IMR-90 (cell line): Measurements from ENCODE around the gene RNU6-9. TPM values are rescaled to one million over a fixed set of nuclear protein-coding genes. Genes with fewer than 3 reads are reported as not detected.

Source experiments
- ATAC-seq: fragments of 200-7000 bp; cut with Tn5 transposase; 2 replicates; pipeline ENCODE4 v1.9.1; 2020; ENCODE audit warnings: low read depth, mild to moderate bottlenecking, moderate library complexity
- BruUV-seq: library from RNA; stranded (reverse); fragments of 400-500 nt; replicated peaks from 2 replicates; lab custom pipeline; 2021; lab: Mats Ljungman, UMichigan
- CTCF ChIA-PET: fragments of 300-600 bp; formaldehyde crosslinking; extraction: SDS; loops from one replicate; lab custom pipeline; 2021; ENCODE audit warnings: antibody characterized with exemption; lab: Yijun Ruan, JAX
- POLR2A ChIA-PET: fragments of 300-600 bp; sonication (Branson Sonifier 250); formaldehyde crosslinking; loops from one replicate; lab custom pipeline; 2022; ENCODE audit warnings: antibody characterized with exemption; ENCODE audit not compliant: unreplicated experiment; lab: Charles Lee
- DNase-seq: peaks from one replicate; pipeline ENCODE4 v3.0.0; 2013
- H2AFZ ChIP-seq: replicated peaks from 2 replicates; pipeline ENCODE3; 2013; ENCODE audit warnings: low read length, mild to moderate bottlenecking; ENCODE audit not compliant: poor library complexity
- H2AK5ac ChIP-seq: 2 replicates; pipeline ENCODE4 v1.6.1; 2013; ENCODE audit warnings: low read depth, low read length, inconsistent platforms
- H2AK9ac ChIP-seq: replicated peaks from 2 replicates; pipeline ENCODE3; 2013; ENCODE audit warnings: mild to moderate bottlenecking, low read depth, low read length, moderate library complexity; ENCODE audit not compliant: poor library complexity
- H2BK120ac ChIP-seq: 2 replicates; pipeline ENCODE4 v1.6.1; 2013; ENCODE audit warnings: low read depth, low read length, inconsistent platforms
- H2BK15ac ChIP-seq: 3 replicates; pipeline ENCODE4 v1.6.1; 2013; ENCODE audit warnings: low read depth, low read length, inconsistent platforms
- H2BK20ac ChIP-seq: 2 replicates; pipeline ENCODE4 v1.6.1; 2013; ENCODE audit warnings: low read depth, mild to moderate bottlenecking, inconsistent platforms, low read length, moderate library complexity
- H2BK5ac ChIP-seq: 2 replicates; pipeline ENCODE4 v1.6.1; 2013; ENCODE audit warnings: mild to moderate bottlenecking, low read depth, low read length, inconsistent platforms; ENCODE audit not compliant: poor library complexity, severe bottlenecking
- H3K14ac ChIP-seq: replicated peaks from 2 replicates; pipeline ENCODE4 v1.6.1; 2013; ENCODE audit warnings: low read depth, low read length, inconsistent platforms
- H3K18ac ChIP-seq: 2 replicates; pipeline ENCODE4 v1.6.1; 2013; ENCODE audit warnings: low read depth, low read length, control low read depth
- H3K23ac ChIP-seq: 2 replicates; pipeline ENCODE4 v1.6.1; 2013; ENCODE audit warnings: low read depth, low read length, inconsistent platforms
- H3K27ac ChIP-seq: 2 replicates; pipeline ENCODE4 v1.5.1; 2013; ENCODE audit warnings: mild to moderate bottlenecking, control low read depth, low read length; ENCODE audit not compliant: insufficient read depth
- H3K27me3 ChIP-seq: 2 replicates; pipeline ENCODE4 v1.6.1; 2013; ENCODE audit warnings: low read length; ENCODE audit not compliant: control insufficient read depth, insufficient read depth
- H3K36me3 ChIP-seq: 2 replicates; pipeline ENCODE4 v1.6.1; 2013; ENCODE audit warnings: low read length, mixed read lengths; ENCODE audit not compliant: control insufficient read depth, insufficient read depth
- H3K4ac ChIP-seq: 2 replicates; pipeline ENCODE4 v1.6.1; 2013; ENCODE audit warnings: low read depth, low read length, inconsistent platforms
- H3K4me1 ChIP-seq: 2 replicates; pipeline ENCODE4 v1.6.1; 2013; ENCODE audit warnings: low read length, mixed read lengths; ENCODE audit not compliant: control insufficient read depth, insufficient read depth
- H3K4me2 ChIP-seq: 2 replicates; pipeline ENCODE4 v1.6.1; 2013; ENCODE audit warnings: low read depth, mild to moderate bottlenecking, control low read depth, low read length, moderate library complexity
- H3K4me3 ChIP-seq: 2 replicates; pipeline ENCODE4 v1.5.1; 2013; ENCODE audit warnings: low read depth, mild to moderate bottlenecking, control low read depth, low read length, moderate library complexity; ENCODE audit not compliant: insufficient read depth
- H3K56ac ChIP-seq: 2 replicates; pipeline ENCODE4 v1.6.1; 2013; ENCODE audit warnings: low read length, inconsistent platforms; ENCODE audit not compliant: insufficient read depth; ENCODE audit errors: extremely low read depth
- H3K79me1 ChIP-seq, 2 experiments: 2 replicates each; pipeline ENCODE4 v1.6.1; 2013; ENCODE audit warnings: low read length in 2 of 2, inconsistent platforms in 1 of 2, low read depth in 1 of 2
- H3K9ac ChIP-seq: 2 replicates; pipeline ENCODE4 v1.6.1; 2013; ENCODE audit warnings: low read depth, low read length, control low read depth
- H3K9me1 ChIP-seq: 2 replicates; pipeline ENCODE4 v1.6.1; 2013; ENCODE audit warnings: low read length, inconsistent platforms; ENCODE audit not compliant: insufficient read depth
- H3K9me3 ChIP-seq: 2 replicates; pipeline ENCODE4 v1.6.1; 2013; ENCODE audit warnings: low read length; ENCODE audit not compliant: control insufficient read depth, insufficient read depth
- H4K20me1 ChIP-seq: 2 replicates; pipeline ENCODE4 v1.6.1; 2013; ENCODE audit warnings: low read length, inconsistent platforms; ENCODE audit not compliant: insufficient read depth
- H4K5ac ChIP-seq: 2 replicates; pipeline ENCODE4 v1.6.1; 2013; ENCODE audit warnings: mild to moderate bottlenecking, low read depth, low read length, control low read depth
- H4K8ac ChIP-seq, 2 experiments: 2 replicates each; pipeline ENCODE4 v1.6.1; 2013; ENCODE audit warnings: low read depth in 2 of 2, low read length in 2 of 2, control low read depth in 1 of 2, inconsistent platforms in 1 of 2
- H4K91ac ChIP-seq: 2 replicates; pipeline ENCODE4 v1.6.1; 2013; ENCODE audit warnings: low read depth, low read length, inconsistent platforms; ENCODE audit not compliant: insufficient read depth
- MAFK ChIP-seq: IDR thresholded peaks from 2 replicates; pipeline ENCODE4 v1.6.1; 2012; ENCODE audit warnings: low read depth, low read length, improper control_type of control experiment
- WGBS, 2 experiments: methylation state at CpG; one replicate each; pipeline versions ENCODE4 v1.1.5 to v1.1.7; 2013; ENCODE audit warnings: missing lambda C conversion rate in 2 of 2; ENCODE audit not compliant: insufficient read length in 1 of 2; ENCODE audit errors: extremely low coverage in 2 of 2; 5-methylcytosine and 5-hydroxymethylcytosine counted together
- dilution Hi-C: fragments of 300-500 bp; cut with HindIII; formaldehyde crosslinking; loops from one replicate; pipeline ENCODE4 v1.14.3; 2018; ENCODE audit warnings: low sequenced_read_pairs; ENCODE audit not compliant: unreplicated experiment
- in situ Hi-C: fragments of 300-500 bp; cut with MboI; formaldehyde crosslinking; loops from 3 replicates; pipeline ENCODE4 v1.14.3; 2019; ENCODE audit warnings: low sequenced_read_pairs, inconsistent platforms, mixed read lengths
- intact Hi-C: fragments of 100-400 bp; cut with micrococcal nuclease; formaldehyde crosslinking; loops from 2 replicates; pipeline ENCODE4 v1.10.0; 2022
- polyA plus RNA-seq, 3 experiments: library from polyadenylated mRNA; depleted of rRNA; stranded (reverse); fragments of >200 nt; gene quantifications; 2 replicates each; pipeline ENCODE4 v1.2.3, GENCODE V29; 2012; ENCODE audit warnings: low replicate concordance in 1 of 3
- total RNA-seq: library from RNA; depleted of rRNA; stranded (reverse); fragments of >200 nt; gene quantifications from 2 replicates; pipeline ENCODE4 v1.2.3, GENCODE V29; 2012

RNU6-9 gene
- total and polyA plus RNA-seq, 2 of the 4 experiments (the other 2 are of a cell fraction), result not detected

- Histone ChIP-seq H2BK5ac (no peak overlapping the region), H3K36me3 (no peaks in the 10 kb centered on the region), H3K9me3 (no peaks in the 10 kb centered on the region), H2AFZ (no peak overlapping the region), H4K5ac (no peak overlapping the region), H4K20me1 (no peaks in the 10 kb centered on the region), H3K27ac (no peak overlapping the region), H3K9ac (no peak overlapping the region), H2BK120ac (no peak overlapping the region), H3K18ac (no peak overlapping the region), H2BK15ac (no peak overlapping the region), H3K79me1 (no peaks in the 10 kb centered on the region), H2BK20ac (no peak overlapping the region), H3K56ac (no peak overlapping the region), H3K9me1 (no peaks in the 10 kb centered on the region), H2AK5ac (no peak overlapping the region), H2AK9ac (no peak overlapping the region), H3K27me3 (peaks cover 2% of the 10 kb centered on the region; the same call in 1 of the 2 replicates), H3K23ac (no peak overlapping the region), H3K4ac (no peak overlapping the region), H3K14ac (no peak overlapping the region), H3K4me3 (no peak overlapping the region), H4K8ac (no peak overlapping the region), H4K91ac (no peak overlapping the region), H3K4me1 (peaks cover 8% of the 10 kb centered on the region), H3K4me2 (no peak overlapping the region)
- in situ Hi-C loops (loop anchor here (5.0 kb wide), 1 partner anchor 142 kb away; no protein-coding TSS in a partner anchor), dilution Hi-C loops (no loop called here), intact Hi-C loops (loop anchor here (5.0 kb wide), 1 partner anchor 83 kb away; no protein-coding TSS in a partner anchor)
- no peak for TF ChIP-seq MAFK
- no peak for ATAC-seq
- ChIA-PET POLR2A (no interaction called here), CTCF (interaction anchor here (1.6 kb wide), 1 partner anchor 146 kb away, joined by 3 read pairs; no protein-coding TSS in a partner anchor)
- WGBS, 2 experiments, result no CpG with 5 or more reads among the region's 12 CpGs
- no peak for DNase-seq
- no TSS peak for BruUV-seq
These were observed 38.1 kb upstream of the RNU6-9 start for GRCh38 chr19:855142-855541.
